AG04450 (cell line): ENCODE measurements around the gene PNKD. TPM values are rescaled to one million over a fixed set of nuclear protein-coding genes. Genes with fewer than 3 reads are reported as not detected.

Experiments
- CTCF ChIA-PET: fragments of 300-600, 350-600 bp; formaldehyde crosslinking; extraction: SDS; loops from one replicate; lab custom pipeline; 2022; ENCODE audit warnings: antibody characterized with exemption, inconsistent platforms; lab: Charles Lee
- POLR2A ChIA-PET: fragments of 350-600 bp; formaldehyde crosslinking; extraction: SDS; loops from one replicate; lab custom pipeline; 2021; ENCODE audit warnings: antibody characterized with exemption, inconsistent platforms; lab: Yijun Ruan, JAX
- DNase-seq: peaks from one replicate; pipeline ENCODE4 v3.0.0-alpha.2; 2011; ENCODE audit warnings: low read depth, low spot score
- H3K27ac ChIP-seq: one replicate; pipeline ENCODE4 v1.5.1; 2012; ENCODE audit warnings: low read depth, low read length, control low read depth
- H3K27me3 ChIP-seq: one replicate; pipeline ENCODE4 v1.6.0; 2012; ENCODE audit warnings: low read length; ENCODE audit not compliant: control insufficient read depth, insufficient read depth
- H3K4me3 ChIP-seq: 2 replicates; pipeline ENCODE4 v1.5.1; 2011; ENCODE audit warnings: mild to moderate bottlenecking, low read depth, low read length, control low read depth
- H3K9me3 ChIP-seq: 2 replicates; pipeline ENCODE4 v1.5.1; 2012; ENCODE audit warnings: low read length; ENCODE audit not compliant: control insufficient read depth, insufficient read depth
- CTCF ChIP-seq: IDR thresholded peaks from 2 replicates; pipeline ENCODE4 v1.5.1; 2011; ENCODE audit warnings: low read depth, low read length, control low read depth, inconsistent platforms
- polyA plus RNA-seq: library from polyadenylated mRNA; depleted of rRNA; stranded (reverse); fragments of >200 nt; gene quantifications from 2 replicates; pipeline ENCODE4 v1.2.3, GENCODE V29; 2011

PNKD gene
- polyA plus RNA-seq, 1 experiment, result 32.1 TPM

- Histone ChIP-seq H3K4me3 (no peak overlapping the region), H3K9me3 (no peaks in the 10 kb centered on the region), H3K27me3 (no peaks in the 10 kb centered on the region), H3K27ac (no peak overlapping the region)
- CTCF ChIA-PET, result interaction anchor here (0.7 to 1.2 kb wide), 2 partner anchors 18 to 22 kb away, joined by 3 to 4 read pairs; no protein-coding TSS in a partner anchor
- no peak for DNase-seq
- POLR2A ChIA-PET, result interaction anchor here (0.7 to 1.2 kb wide), 2 partner anchors 16 to 24 kb away, joined by 3 to 4 read pairs; no protein-coding TSS in a partner anchor
- TF ChIP-seq CTCF, result no peak
Observed at GRCh38 chr2:218253232-218253625, 17.1 kb upstream of the PNKD start.

GRCh38 chr2:218255446-218255845 is 14.9 kb upstream of the PNKD start:
- Histone ChIP-seq H3K4me3 (no peak overlapping the region), H3K9me3 (no peaks in the 10 kb centered on the region), H3K27me3 (no peaks in the 10 kb centered on the region), H3K27ac (no peak overlapping the region)
- TF ChIP-seq CTCF, result no peak
- POLR2A ChIA-PET, result interaction anchor here (0.6 to 1.9 kb wide), 2 partner anchors 10 to 101 kb away, joined by 8 to 12 read pairs; no protein-coding TSS in a partner anchor
- CTCF ChIA-PET, result interaction anchor here (1.1 to 1.5 kb wide), 2 partner anchors 11 to 467 kb away, joined by 3 read pairs; no protein-coding TSS in a partner anchor
- peak; percentile 20 for DNase-seq

- H3K4me3 ChIP-seq, result no peak overlapping the region
- no peaks in the 10 kb centered on the region for H3K9me3 ChIP-seq
- H3K27me3 ChIP-seq, result no peaks in the 10 kb centered on the region
- no peak for DNase-seq
- ChIA-PET CTCF (interaction anchor here (0.6 to 1.5 kb wide), 8 partner anchors 13 to 1570 kb away, joined by 3 to 7 read pairs (median 3); partner anchors contain the start of genes AAMP and PNKD), POLR2A (interaction anchor here (0.5 to 1.9 kb wide), 3 partner anchors 9 to 14 kb away, joined by 3 to 8 read pairs (median 3); partner anchors contain the start of genes AAMP and PNKD)
- H3K27ac ChIP-seq, result no peak overlapping the region
- TF ChIP-seq CTCF, result no peak
Observed at GRCh38 chr2:218256612-218257350, 13.5 kb upstream of the PNKD start.

- no peak for DNase-seq
Observed at GRCh38 chr2:218257390-218257981, 12.8 kb upstream of the PNKD start.

More at GRCh38 chr2:218257390-218257981, 12.8 kb upstream of the PNKD start:
- Histone ChIP-seq H3K27me3 (no peaks in the 10 kb centered on the region), H3K4me3 (no peak overlapping the region), H3K27ac (no peak overlapping the region), H3K9me3 (no peaks in the 10 kb centered on the region)
- POLR2A ChIA-PET, result interaction anchor here (0.5 to 1.4 kb wide), 3 partner anchors 10 to 28 kb away, joined by 3 to 8 read pairs (median 3); partner anchors contain the start of genes AAMP and PNKD
- CTCF ChIA-PET, result interaction anchor here (0.6 to 1.5 kb wide), 7 partner anchors 13 to 1570 kb away, joined by 3 to 7 read pairs (median 3); partner anchors contain the start of genes AAMP and PNKD
- TF ChIP-seq CTCF, result peak; percentile 62
